ENCODE measurements around the gene LEF1. TPM values are rescaled to one million over a fixed set of nuclear protein-coding genes. Genes with fewer than 3 reads are reported as not detected.
A peak's percentile ranks its signal among the peaks of the same experiment; 100 is the strongest.

Gene LEF1
- total and polyA plus RNA-seq, 2 donors from 2014 or later = 5.1 to 14.5 TPM

DNA sequence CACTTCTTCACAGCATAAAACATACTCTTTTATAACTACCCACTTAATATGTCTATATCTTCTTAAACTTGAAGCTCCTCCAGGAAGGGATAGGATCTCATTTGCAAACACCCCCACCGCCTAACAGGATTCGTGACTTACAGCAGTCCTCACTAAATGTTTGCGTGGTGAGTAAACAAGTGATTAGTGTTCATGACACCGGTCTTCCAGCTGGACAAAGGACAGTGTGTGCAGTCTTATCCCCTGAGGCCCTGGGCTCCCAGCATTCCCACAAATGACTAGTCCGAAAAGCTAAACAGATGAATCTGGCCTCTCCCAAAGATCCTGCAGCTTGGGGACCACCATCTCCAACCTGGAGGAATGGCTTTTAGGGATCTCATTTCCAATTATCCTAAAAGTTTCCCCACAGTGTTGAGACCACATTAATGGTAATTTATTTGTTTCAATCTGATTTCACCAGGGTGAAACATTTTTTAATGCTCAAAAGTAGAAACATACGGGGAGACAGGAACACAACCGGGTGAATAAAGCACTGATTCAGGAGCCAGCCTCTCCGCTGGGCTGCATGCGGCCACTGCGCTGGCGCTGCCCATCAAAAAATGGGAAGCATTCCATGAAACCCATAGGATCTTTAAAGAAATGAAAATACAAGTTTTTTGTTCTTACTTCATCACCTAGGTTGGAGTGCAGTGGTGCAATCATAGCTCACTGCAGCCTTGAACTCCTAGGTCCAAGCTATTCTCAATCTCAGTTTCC lies 109.9 kb downstream of the LEF1 start:
- intact Hi-C loops (cut with DNase I) = no loop called here
- no peak overlapping the region for H3K27ac ChIP-seq (ENCODE audit: low read depth in 2 of 2, low read length in 2 of 2)
- H3K27me3 ChIP-seq (ENCODE audit: control insufficient read depth, insufficient read depth, low read length) = no peaks in the 10 kb centered on the region
- H3K36me3 ChIP-seq (ENCODE audit: control insufficient read depth in 2 of 3, insufficient read depth in 3 of 3, low read length in 3 of 3) = no peaks in the 10 kb centered on the region
- FAIRE-seq (no peak), DNase-seq (peak in 1 of 5 donors; percentile 40)
- H3K4me3 ChIP-seq (ENCODE audit: low read length in 3 of 3) = no peak overlapping the region
- TF ChIP-seq, protein P1, sequence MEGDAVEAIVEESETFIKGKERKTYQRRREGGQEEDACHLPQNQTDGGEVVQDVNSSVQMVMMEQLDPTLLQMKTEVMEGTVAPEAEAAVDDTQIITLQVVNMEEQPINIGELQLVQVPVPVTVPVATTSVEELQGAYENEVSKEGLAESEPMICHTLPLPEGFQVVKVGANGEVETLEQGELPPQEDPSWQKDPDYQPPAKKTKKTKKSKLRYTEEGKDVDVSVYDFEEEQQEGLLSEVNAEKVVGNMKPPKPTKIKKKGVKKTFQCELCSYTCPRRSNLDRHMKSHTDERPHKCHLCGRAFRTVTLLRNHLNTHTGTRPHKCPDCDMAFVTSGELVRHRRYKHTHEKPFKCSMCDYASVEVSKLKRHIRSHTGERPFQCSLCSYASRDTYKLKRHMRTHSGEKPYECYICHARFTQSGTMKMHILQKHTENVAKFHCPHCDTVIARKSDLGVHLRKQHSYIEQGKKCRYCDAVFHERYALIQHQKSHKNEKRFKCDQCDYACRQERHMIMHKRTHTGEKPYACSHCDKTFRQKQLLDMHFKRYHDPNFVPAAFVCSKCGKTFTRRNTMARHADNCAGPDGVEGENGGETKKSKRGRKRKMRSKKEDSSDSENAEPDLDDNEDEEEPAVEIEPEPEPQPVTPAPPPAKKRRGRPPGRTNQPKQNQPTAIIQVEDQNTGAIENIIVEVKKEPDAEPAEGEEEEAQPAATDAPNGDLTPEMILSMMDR (IDR thresholded peaks at IDR 0.05; ENCODE audit: borderline replicate concordance, extremely low read depth, insufficient read depth) = no peak
- H3K4me1 ChIP-seq (ENCODE audit: control insufficient read depth in 2 of 3, insufficient read depth in 2 of 3, low read depth in 1 of 3, low read length in 3 of 3) = peaks cover 0 to 1% (median 0%) of the 10 kb centered on the region in 3 donors
- H3K9me3 ChIP-seq (ENCODE audit: control insufficient read depth in 2 of 3, insufficient read depth in 1 of 3, low read length in 3 of 3) = no peaks in the 10 kb centered on the region
- no peak overlapping the region for H3K9ac ChIP-seq (ENCODE audit: low read length in 3 of 3)

DNA sequence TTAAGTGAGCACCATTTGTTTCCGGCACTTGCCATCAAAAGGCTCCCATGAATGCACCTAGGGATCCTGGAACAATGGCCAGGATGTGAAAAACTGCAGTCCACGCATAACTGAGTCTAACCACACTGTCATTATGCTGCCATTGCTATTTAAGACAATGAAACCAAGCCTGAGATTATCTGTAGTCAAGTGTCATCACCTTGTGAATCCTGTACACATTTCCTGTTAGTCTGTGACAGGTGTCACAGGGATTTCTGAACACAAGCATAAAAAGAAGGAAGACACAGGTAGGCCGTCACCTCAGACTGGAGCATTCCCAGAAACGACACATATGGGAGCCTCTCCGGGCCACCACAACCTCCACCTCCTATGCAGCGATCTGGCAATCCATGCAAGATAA lies 112.3 kb downstream of the LEF1 start:
- no peak overlapping the region for H3K9ac ChIP-seq (ENCODE audit: low read length in 3 of 3)
- H3K9me3 ChIP-seq (ENCODE audit: control insufficient read depth in 2 of 3, insufficient read depth in 1 of 3, low read length in 3 of 3) = no peaks in the 10 kb centered on the region
- H3K36me3 ChIP-seq (ENCODE audit: control insufficient read depth in 2 of 3, insufficient read depth in 3 of 3, low read length in 3 of 3) = no peaks in the 10 kb centered on the region
- no peaks in the 10 kb centered on the region for H3K27me3 ChIP-seq (ENCODE audit: control insufficient read depth, insufficient read depth, low read length)
- no peak overlapping the region for H3K27ac ChIP-seq (ENCODE audit: low read depth in 2 of 2, low read length in 2 of 2)
- TF ChIP-seq, protein P1 (IDR thresholded peaks at IDR 0.05; ENCODE audit: borderline replicate concordance, extremely low read depth, insufficient read depth) = no peak
- DNase-seq (no peak), FAIRE-seq (no peak)
- intact Hi-C loops (cut with DNase I) = no loop called here
- peaks cover 0 to 19% (median 0%) of the 10 kb centered on the region in 3 donors for H3K4me1 ChIP-seq (ENCODE audit: control insufficient read depth in 2 of 3, insufficient read depth in 2 of 3, low read depth in 1 of 3, low read length in 3 of 3)
- H3K4me3 ChIP-seq (ENCODE audit: low read length in 3 of 3) = no peak overlapping the region

DNA sequence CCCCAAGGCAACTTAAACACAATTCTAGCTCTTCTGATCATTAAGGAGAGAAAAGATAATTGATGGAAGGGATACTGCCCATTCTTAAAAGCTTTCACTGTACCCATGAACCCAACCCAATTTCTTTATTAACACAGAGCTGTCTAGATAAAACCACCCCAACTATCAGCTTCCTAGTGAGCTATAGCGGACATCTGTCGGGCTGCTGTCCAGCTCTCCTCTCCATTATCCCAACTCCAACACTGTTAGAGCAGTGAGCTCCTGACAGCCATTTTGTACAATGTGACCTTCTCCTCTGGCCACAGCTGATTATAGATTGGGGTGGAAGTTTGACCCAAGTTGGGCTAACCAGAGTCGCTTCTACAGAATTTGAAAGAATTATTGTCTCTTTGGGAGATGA lies 112.9 kb downstream of the LEF1 start:
- Histone ChIP-seq H3K4me3 (ENCODE audit: low read length in 3 of 3) (no peak overlapping the region), H3K36me3 (ENCODE audit: control insufficient read depth in 2 of 3, insufficient read depth in 3 of 3, low read length in 3 of 3) (no peaks in the 10 kb centered on the region), H3K27me3 (ENCODE audit: control insufficient read depth, insufficient read depth, low read length) (no peaks in the 10 kb centered on the region), H3K27ac (ENCODE audit: low read depth in 2 of 2, low read length in 2 of 2) (no peak overlapping the region), H3K4me1 (ENCODE audit: control insufficient read depth in 2 of 3, insufficient read depth in 2 of 3, low read depth in 1 of 3, low read length in 3 of 3) (peaks cover 0 to 19% (median 0%) of the 10 kb centered on the region in 3 donors), H3K9ac (ENCODE audit: low read length in 3 of 3) (no peak overlapping the region), H3K9me3 (ENCODE audit: control insufficient read depth in 2 of 3, insufficient read depth in 1 of 3, low read length in 3 of 3) (no peaks in the 10 kb centered on the region)
- TF ChIP-seq, protein P1 (IDR thresholded peaks at IDR 0.05; ENCODE audit: borderline replicate concordance, extremely low read depth, insufficient read depth) = no peak
- DNase-seq (no peak), FAIRE-seq (no peak)
- intact Hi-C loops (cut with DNase I) = no loop called here

Data from kidney (tissue), 14 donors.